Measurements from ENCODE around the gene EIF2B5. TPM values are rescaled to one million over a fixed set of nuclear protein-coding genes. Genes with fewer than 3 reads are reported as not detected.
"Not testable (repeated sequence)": the region's sequence is repeated elsewhere in the genome, so short reads cannot be mapped to it uniquely, and the experiment has no call there.

Gene EIF2B5
- total RNA-seq, 4 donors from 2014 or later, result 28.8 to 51.0 (median 36.5) TPM

GRCh38 chr3:184148076-184148475, 12.9 kb downstream of the EIF2B5 start:
- peaks cover under 1 to 38% (median 14%) of the 10 kb centered on the region in 3 donors for H3K36me3 ChIP-seq
- H3K4me1 ChIP-seq, result peaks cover 0 to 8% (median 0%) of the 10 kb centered on the region in 4 donors
- no peaks in the 10 kb centered on the region for H3K27me3 ChIP-seq
- DNase-seq (ENCODE audit: low spot score in 2 of 2), result no peak
- no peak for TF ChIP-seq CTCF (IDR thresholded peaks at IDR 0.05)
- TF ChIP-seq POLR2A (IDR thresholded peaks at IDR 0.05), result no peak
- TF ChIP-seq EP300 (IDR thresholded peaks at IDR 0.05), result no peak
- H3K9me3 ChIP-seq, result no peaks in the 10 kb centered on the region
- WGBS, 2 donors, result 75 to 83% methylated on average over 3 of the region's 3 CpGs
- H3K27ac ChIP-seq, result no peak overlapping the region
- H3K4me3 ChIP-seq, result no peak overlapping the region

GRCh38 chr3:184149123-184149522, 14.0 kb downstream of the EIF2B5 start:
- H3K4me3 ChIP-seq, result no peak overlapping the region
- peaks cover 0 to 15% (median 0%) of the 10 kb centered on the region in 4 donors for H3K4me1 ChIP-seq
- DNase-seq (ENCODE audit: low spot score in 2 of 2), result no peak
- peaks cover 0 to 28% (median 9%) of the 10 kb centered on the region in 3 donors for H3K36me3 ChIP-seq
- no peaks in the 10 kb centered on the region for H3K9me3 ChIP-seq
- 93 to 98% methylated on average over 6 of the region's 6 CpGs for WGBS, 2 donors
- H3K27ac ChIP-seq, result no peak overlapping the region
- TF ChIP-seq POLR2A (IDR thresholded peaks at IDR 0.05) (no peak), CTCF (IDR thresholded peaks at IDR 0.05) (no peak), EP300 (IDR thresholded peaks at IDR 0.05) (no peak)
- H3K27me3 ChIP-seq, result no peaks in the 10 kb centered on the region

GRCh38 chr3:184149770-184150169, 14.6 kb downstream of the EIF2B5 start:
- H3K4me1 ChIP-seq, result peaks cover 0 to 20% (median 0%) of the 10 kb centered on the region in 4 donors
- not testable (repeated sequence) for H3K27ac ChIP-seq; DNase-seq (ENCODE audit: low spot score in 2 of 2); H3K4me3 ChIP-seq; H3K27me3 ChIP-seq; H3K9me3 ChIP-seq
- H3K36me3 ChIP-seq, result peaks cover 0 to 21% (median 4%) of the 10 kb centered on the region in 3 donors
- WGBS, 2 donors, result 54 to 55% methylated on average over 6 of the region's 6 CpGs

GRCh38 chr3:184154885-184155643, 19.9 kb downstream of the EIF2B5 start, which contains the start of gene DVL3:
Gene DVL3 (plus strand): TSS chr3:184155377. CDS start chr3:184155636, 259 bp downstream.
- H3K36me3 ChIP-seq, result no peaks in the 10 kb centered on the region
- TF ChIP-seq CTCF (IDR thresholded peaks at IDR 0.05), result peak in 1 of 5 experiments; percentile 15
- TF ChIP-seq POLR2A (IDR thresholded peaks at IDR 0.05), result peak in 1 of 2 donors; percentile 54
- no peak for TF ChIP-seq EP300 (IDR thresholded peaks at IDR 0.05)
- peaks cover 0 to 52% (median 23%) of the 10 kb centered on the region in 4 donors for H3K4me1 ChIP-seq
- H3K4me3 ChIP-seq, result peak within 1 kb of the TSS; percentile 70 to 93 (median 86)
- no peaks in the 10 kb centered on the region for H3K27me3 ChIP-seq
- H3K27ac ChIP-seq, result peak within 1 kb of the TSS; percentile 73 to 96 (median 92)
- DNase-seq (ENCODE audit: low spot score in 2 of 2), result peak; percentile 24 to 33
- WGBS, 2 donors, result 1 to 3% methylated on average over 12 to 67 of the region's 84 CpGs
- H3K9me3 ChIP-seq, result no peaks in the 10 kb centered on the region

- 0% methylated on average over 44 to 47 of the region's 47 CpGs for WGBS, 2 donors
- DNase-seq (ENCODE audit: low spot score in 2 of 2), result no peak
- Histone ChIP-seq H3K4me3 (peak overlapping the region; percentile 70 to 93 (median 86)), H3K27me3 (no peaks in the 10 kb centered on the region), H3K4me1 (peaks cover 0 to 60% (median 31%) of the 10 kb centered on the region in 4 donors), H3K36me3 (no peaks in the 10 kb centered on the region), H3K27ac (peak overlapping the region; percentile 68 to 96 (median 92)), H3K9me3 (no peaks in the 10 kb centered on the region)
- TF ChIP-seq CTCF (IDR thresholded peaks at IDR 0.05) (no peak), EP300 (IDR thresholded peaks at IDR 0.05) (peak in 1 of 2 donors; percentile 9)
These were observed 20.7 kb downstream of the EIF2B5 start for GRCh38 chr3:184155644-184156521.
